Motor neuron (in vitro differentiated cells): ENCODE results near the gene OMD. TPM values are rescaled to one million over a fixed set of nuclear protein-coding genes. Genes with fewer than 3 reads are reported as not detected.

Experiments
- ATAC-seq, 8 experiments: fragments of 200-7000 bp; cut with Tn5 transposase; replicated peaks in 6 of 8; 2 replicates each; pipeline ENCODE4 v1.8.0; 2021; ENCODE audit warnings: mild to moderate bottlenecking in 8 of 8, moderate library complexity in 8 of 8
- H3K27ac ChIP-seq, 2 donors: fragments of 250-450 bp; sonication (Bioruptor Pico); 2 replicates each; pipeline ENCODE4 v1.9.0; 2021; ENCODE audit warnings: antibody characterized with exemption in 2 of 2, mild to moderate bottlenecking in 2 of 2, moderate library complexity in 1 of 2
- H3K4me1 ChIP-seq, 2 donors: fragments of 250-450 bp; sonication (Bioruptor Pico); replicated peaks in 1 of 2; 2 replicates each; pipeline ENCODE4 v1.6.1; 2021; ENCODE audit warnings: antibody characterized with exemption in 2 of 2, mild to moderate bottlenecking in 2 of 2, moderate library complexity in 1 of 2
- H3K4me3 ChIP-seq, 5 donors: fragments of 250-450 bp; sonication (Bioruptor Pico); 2 replicates each; pipeline ENCODE4 v1.9.0; 2021; ENCODE audit warnings: antibody characterized with exemption in 5 of 5, mild to moderate bottlenecking in 5 of 5, moderate library complexity in 4 of 5
- WGBS, 10 experiments: fragments of 450-650 bp; shearing (Covaris generic); methylation state at CpG; one replicate each; pipeline ENCODE4 v1.0.0; 2022; 5-methylcytosine and 5-hydroxymethylcytosine counted together
- in situ Hi-C, 9 experiments: fragments of 400-800 bp; cut with MboI; loops; one replicate each; pipeline ENCODE4 v1.15.0; 2021; ENCODE audit warnings: low sequenced_read_pairs in 9 of 9, low pct_unique_long_range_greater_than_20kb in 2 of 9; ENCODE audit not compliant: unreplicated experiment in 9 of 9
- total RNA-seq, 8 experiments: library from RNA; unstranded; fragments of 300-600 nt; gene quantifications; 2 replicates each; pipeline versions ENCODE4 v1.2.3 to v1.2.4, GENCODE V29; 2022

The OMD gene
- total RNA-seq, 8 experiments from 2014 or later, result 0.08 to 16.3 (median 4.2) TPM

- 18 to 100% (median 89%) methylated on average over 1 of the region's 1 CpG; no CpG with 5 or more reads in 3 of the 10 experiments for WGBS, 10 experiments
- no peak overlapping the region for H3K27ac ChIP-seq
- no peak overlapping the region for H3K4me3 ChIP-seq
- H3K4me1 ChIP-seq, result no peaks in the 10 kb centered on the region
- ATAC-seq, result peak in 4 of 8 experiments; percentile 38 to 93 (median 78)
- in situ Hi-C loops, result no loop called here
Measured at GRCh38 chr9:92384375-92384774, 39.9 kb downstream of the OMD start.

GRCh38 chr9:92381775-92382174, 42.5 kb downstream of the OMD start:
- in situ Hi-C loops, result no loop called here
- ATAC-seq, result no peak
- H3K27ac ChIP-seq, result no peak overlapping the region
- H3K4me1 ChIP-seq, result peaks cover 0 to 4% of the 10 kb centered on the region in 2 donors
- H3K4me3 ChIP-seq, result no peak overlapping the region
- WGBS, 10 experiments, result 83 to 100% (median 96%) methylated on average over 1 to 2 of the region's 2 CpGs; no CpG with 5 or more reads in 1 of the 10 experiments

- H3K27ac ChIP-seq, result no peak overlapping the region
- WGBS, 10 experiments, result 29 to 100% (median 81%) methylated on average over 1 to 2 of the region's 2 CpGs; no CpG with 5 or more reads in 3 of the 10 experiments
- H3K4me3 ChIP-seq, result no peak overlapping the region
- peak in 2 of 8 experiments; percentile 62 to 66 for ATAC-seq
- in situ Hi-C loops, result no loop called here
- H3K4me1 ChIP-seq, result peaks cover 0 to 4% of the 10 kb centered on the region in 2 donors
Measured at GRCh38 chr9:92380603-92381002, 43.7 kb downstream of the OMD start.

GRCh38 chr9:92378865-92379560, 45.3 kb downstream of the OMD start:
- no peak overlapping the region for H3K4me3 ChIP-seq
- WGBS, 10 experiments, result 23 to 63% (median 49%) methylated on average over 2 to 7 of the region's 7 CpGs
- no peak overlapping the region for H3K27ac ChIP-seq
- ATAC-seq, result peak in 7 of 8 experiments; percentile 61 to 87 (median 78)
- H3K4me1 ChIP-seq, result peaks cover 0 to 4% of the 10 kb centered on the region in 2 donors
- in situ Hi-C loops, result no loop called here

- no peak for ATAC-seq
- in situ Hi-C loops, result no loop called here
- H3K27ac ChIP-seq, result no peak overlapping the region
- 63 to 100% (median 88%) methylated on average over 1 to 2 of the region's 2 CpGs; no CpG with 5 or more reads in 1 of the 10 experiments for WGBS, 10 experiments
- H3K4me1 ChIP-seq, result peaks cover 0 to 4% of the 10 kb centered on the region in 2 donors
- no peak overlapping the region for H3K4me3 ChIP-seq
Measured at GRCh38 chr9:92377876-92378275, 46.4 kb downstream of the OMD start.

GRCh38 chr9:92373167-92373566, 51.1 kb downstream of the OMD start:
- Histone ChIP-seq H3K4me3 (no peak overlapping the region), H3K27ac (no peak overlapping the region), H3K4me1 (no peaks in the 10 kb centered on the region)
- in situ Hi-C loops, result no loop called here
- ATAC-seq, result no peak
- 44 to 100% (median 90%) methylated on average over 1 to 2 of the region's 2 CpGs; no CpG with 5 or more reads in 2 of the 10 experiments for whole genome bisulfite sequencing, 10 experiments

GRCh38 chr9:92369075-92369474, 55.2 kb downstream of the OMD start:
- no peak for ATAC-seq
- in situ Hi-C loops, result no loop called here
- Histone ChIP-seq H3K27ac (no peak overlapping the region), H3K4me3 (no peak overlapping the region), H3K4me1 (no peaks in the 10 kb centered on the region)
- 0 to 86% (median 29%) methylated on average over 1 to 2 of the region's 2 CpGs; no CpG with 5 or more reads in 4 of the 10 experiments for WGBS, 10 experiments

Other genes with a start within 250 kb of the OMD start
- gene IARS1, start 130.8 kb downstream of the OMD start, total RNA-seq, result 100 to 1,000 TPM; 127 to 240 (median 200) TPM
- gene NOL8, start 99.1 kb downstream of the OMD start, total RNA-seq, result 10 to 100 TPM; 17.2 to 77.0 (median 29.5) TPM
- 10 to 100 TPM in 2 of 8 experiments, 1 to 10 TPM in 6; 1.7 to 22.3 (median 5.0) TPM for gene CENPP, start 98.5 kb downstream of the OMD start, total RNA-seq
- 10 to 100 TPM in 1 of 8 experiments, 1 to 10 TPM in 3, under 1 TPM in 4; 0.16 to 69.8 (median 1.7) TPM for gene OGN, start 19.9 kb downstream of the OMD start, total RNA-seq
- 100 to 1,000 TPM in 1 of 8 experiments, 10 to 100 TPM in 3, under 1 TPM in 3, not detected in 1; 0.11 to 312 (median 25.0) TPM for gene ASPN, start 58.0 kb upstream of the OMD start, total RNA-seq
- 10 to 100 TPM in 3 of 8 experiments, 1 to 10 TPM in 1, under 1 TPM in 4; 0.16 to 20.3 (median 4.3) TPM for gene ECM2, start 111.5 kb upstream of the OMD start, total RNA-seq
- gene IPPK, start 245.7 kb upstream of the OMD start, total RNA-seq, result 10 to 100 TPM in 3 of 8 experiments, 1 to 10 TPM in 5; 5.5 to 22.3 (median 9.6) TPM